GM19043 (cell line): ENCODE data around the gene ELOVL7.
"Not testable (repeated sequence)": the region's sequence is repeated elsewhere in the genome, so short reads cannot be mapped to it uniquely, and the experiment has no call there.

Source experiments
- ATAC-seq: cut with Tn5 transposase; IDR thresholded peaks from one replicate; pipeline ENCODE4 v1.9.1; 2021; ENCODE audit warnings: low read depth; ENCODE audit not compliant: unreplicated experiment

Gene ELOVL7

DNA sequence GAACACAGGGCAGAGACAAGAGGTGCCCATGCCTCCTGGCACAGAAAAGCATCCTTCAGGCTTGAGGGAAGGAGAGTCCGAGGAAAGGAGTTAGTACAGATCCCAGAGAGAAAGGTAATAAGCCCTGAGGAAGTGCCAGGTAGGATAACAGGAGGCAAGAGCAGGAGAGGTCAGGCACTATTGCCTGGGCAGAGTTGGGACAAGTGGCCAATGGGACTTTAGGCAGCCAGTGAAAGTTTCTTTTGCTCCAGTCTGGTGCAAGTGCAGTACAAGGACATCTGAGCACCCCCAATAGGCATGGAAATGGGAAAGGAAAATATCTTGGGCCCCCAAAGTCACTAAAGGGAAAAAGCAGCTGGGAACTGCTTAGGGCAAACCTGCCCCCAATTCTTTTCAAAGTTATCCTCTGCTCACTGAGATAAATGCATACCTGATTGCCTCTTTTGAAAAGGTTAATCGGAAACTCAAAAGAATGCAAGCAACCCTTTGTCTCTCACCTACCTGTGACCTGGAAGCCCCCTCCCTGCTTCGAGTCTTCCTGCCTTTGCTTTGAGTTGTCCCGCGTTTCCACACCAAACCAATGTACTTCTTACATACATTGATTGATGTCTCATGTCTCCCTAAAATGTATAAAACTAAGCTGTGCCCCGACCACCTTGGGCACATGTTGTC, 46.5 kb downstream of the ELOVL7 start:
- no peak for ATAC-seq

DNA sequence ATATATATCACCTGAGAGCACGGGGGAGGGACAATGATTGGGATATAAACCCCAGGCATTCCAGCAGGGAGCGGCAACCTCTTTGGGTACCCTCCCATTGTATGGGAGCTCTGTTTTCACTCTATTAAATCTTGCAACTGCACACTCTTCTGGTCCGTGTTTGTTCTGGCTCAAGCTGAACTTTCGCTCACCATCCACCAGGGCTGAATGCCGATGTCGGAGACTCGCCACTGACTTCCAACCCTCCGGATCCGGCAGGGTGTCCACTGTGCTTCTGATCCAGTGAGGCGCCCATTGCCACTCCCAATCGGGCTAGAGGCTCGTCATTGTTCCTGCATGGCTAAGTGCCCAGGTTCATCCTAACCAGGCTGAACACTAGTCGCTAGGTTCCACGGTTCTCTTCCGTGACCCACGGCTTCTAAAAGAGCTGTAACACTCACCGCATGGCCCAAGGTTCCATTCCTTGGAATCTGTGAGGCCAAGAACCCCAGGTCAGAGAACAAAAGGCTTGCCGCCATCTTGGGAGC, 48.6 kb downstream of the ELOVL7 start:
- ATAC-seq, result not testable (repeated sequence)

DNA sequence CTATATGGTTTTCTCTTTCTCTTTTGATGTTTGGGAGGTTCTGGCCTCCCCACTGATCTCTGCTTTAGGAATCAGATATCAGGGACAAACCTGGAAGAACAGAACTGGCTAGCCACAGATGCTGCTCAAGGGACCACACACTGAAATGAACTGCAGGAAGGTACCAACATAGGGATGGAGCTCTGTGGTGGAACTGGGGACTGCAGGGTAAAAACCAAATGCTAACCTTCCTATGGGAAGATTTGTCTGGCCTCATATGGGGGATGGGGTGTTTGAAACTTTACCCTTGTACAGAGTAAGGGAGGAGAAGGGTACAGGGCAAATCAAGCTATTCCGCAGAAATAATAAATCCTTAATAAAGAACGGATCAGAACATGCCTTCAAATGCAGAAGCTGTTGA, 49.4 kb downstream of the ELOVL7 start:
- ATAC-seq, result no peak

DNA sequence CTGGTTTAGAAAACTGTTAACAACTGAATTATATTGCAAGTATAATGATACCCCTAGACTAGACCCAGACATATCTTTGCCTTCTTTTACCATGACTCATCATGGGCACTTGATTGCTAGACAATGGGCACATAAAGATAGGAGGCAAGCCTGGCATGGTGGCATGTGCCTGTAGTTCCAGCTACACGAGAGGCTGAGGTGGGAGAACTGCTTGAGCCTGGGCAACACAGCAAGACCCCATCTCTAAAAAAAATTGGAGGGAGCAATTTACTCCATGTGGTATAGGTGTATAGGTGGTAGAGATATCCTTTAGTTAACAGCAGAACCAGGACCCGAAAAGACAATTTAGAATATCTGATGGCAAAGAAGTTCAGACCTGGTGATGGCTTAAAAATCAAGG, 51.6 kb downstream of the ELOVL7 start:
- no peak for ATAC-seq

DNA sequence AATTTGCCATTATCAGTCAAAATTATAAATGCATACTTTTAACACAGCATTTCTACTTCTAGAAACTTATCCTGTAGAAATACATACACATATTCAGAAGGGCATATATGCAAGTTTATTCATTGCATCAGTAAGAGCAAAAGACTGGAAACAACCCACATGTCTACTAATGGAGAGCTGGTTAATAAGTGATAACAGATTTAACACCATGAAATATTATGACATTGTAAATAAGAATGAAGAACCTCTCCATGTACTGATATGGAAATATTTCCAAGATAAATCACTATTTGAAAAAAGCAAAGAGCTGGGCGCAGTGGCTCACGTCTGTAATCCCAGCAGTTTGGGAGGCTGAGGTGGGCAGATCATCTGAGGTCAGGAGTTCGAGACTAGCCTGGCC, 54.5 kb downstream of the ELOVL7 start:
- ATAC-seq, result no peak

DNA sequence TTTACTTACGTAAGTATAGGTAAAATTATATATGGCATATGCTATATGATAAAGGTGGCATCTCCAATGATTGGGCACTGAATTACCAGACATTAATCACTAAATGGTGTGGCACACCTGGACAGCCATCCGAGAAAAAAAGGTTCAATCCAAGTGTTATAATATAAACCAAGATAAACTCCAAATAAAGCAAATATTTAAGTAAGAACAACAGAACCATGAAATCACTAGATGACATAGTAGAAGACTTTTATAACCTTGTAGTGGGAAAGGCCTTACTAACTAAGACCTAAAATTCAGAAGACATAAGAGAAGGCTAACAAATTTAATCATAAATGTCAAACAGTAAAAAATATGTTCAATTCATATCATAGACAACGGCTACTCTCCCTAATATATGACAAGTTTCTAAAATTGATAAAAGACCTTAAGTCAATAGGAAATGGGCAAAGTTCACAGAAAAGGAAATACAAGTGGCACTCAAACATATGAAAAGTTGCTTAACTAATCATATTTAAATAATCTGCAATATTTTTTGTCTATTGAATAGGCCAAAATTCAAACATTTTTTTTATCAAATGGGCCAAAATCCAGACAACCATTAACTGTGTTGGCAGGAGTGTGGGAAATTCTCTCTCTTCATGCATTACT, 55.1 kb downstream of the ELOVL7 start:
- no peak for ATAC-seq

DNA sequence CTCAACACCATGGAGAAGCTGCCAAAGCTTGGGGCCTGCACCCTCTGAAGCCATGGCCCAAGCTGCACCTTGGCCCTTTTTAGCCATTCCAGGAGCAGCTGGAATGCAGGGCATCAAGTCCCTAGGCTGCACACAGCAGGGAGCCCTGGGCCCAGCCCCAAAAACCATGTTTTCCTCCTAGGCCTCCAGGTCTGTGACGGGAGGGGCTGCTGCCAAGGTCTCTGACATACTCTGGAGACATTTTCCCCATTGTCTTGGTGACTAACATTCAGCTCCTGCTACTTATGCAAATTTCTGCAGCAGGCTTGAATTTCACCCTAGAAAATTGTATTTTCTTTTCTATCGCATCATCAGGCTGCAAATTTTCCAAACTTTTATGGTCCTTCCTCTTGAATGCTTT, 64.6 kb downstream of the ELOVL7 start:
- no peak for ATAC-seq

DNA sequence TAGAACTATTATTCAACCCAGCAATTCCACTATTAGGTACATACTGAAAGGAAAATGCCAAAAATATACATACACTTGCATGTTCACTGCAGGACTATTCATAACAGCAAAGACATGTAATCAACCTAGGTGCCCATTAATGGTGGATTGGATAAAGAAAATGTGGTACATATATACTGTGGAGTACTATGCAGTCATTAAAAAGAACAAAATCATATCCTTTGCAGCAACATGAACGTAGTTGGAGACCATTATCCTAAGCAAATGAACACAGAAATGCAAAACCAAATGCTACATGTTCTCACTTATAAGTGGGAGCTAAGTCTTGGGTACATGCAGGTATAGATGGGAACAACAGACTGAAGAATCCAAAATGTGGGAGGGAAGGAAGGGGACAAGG, 67.7 kb downstream of the ELOVL7 start:
- ATAC-seq, result no peak

DNA sequence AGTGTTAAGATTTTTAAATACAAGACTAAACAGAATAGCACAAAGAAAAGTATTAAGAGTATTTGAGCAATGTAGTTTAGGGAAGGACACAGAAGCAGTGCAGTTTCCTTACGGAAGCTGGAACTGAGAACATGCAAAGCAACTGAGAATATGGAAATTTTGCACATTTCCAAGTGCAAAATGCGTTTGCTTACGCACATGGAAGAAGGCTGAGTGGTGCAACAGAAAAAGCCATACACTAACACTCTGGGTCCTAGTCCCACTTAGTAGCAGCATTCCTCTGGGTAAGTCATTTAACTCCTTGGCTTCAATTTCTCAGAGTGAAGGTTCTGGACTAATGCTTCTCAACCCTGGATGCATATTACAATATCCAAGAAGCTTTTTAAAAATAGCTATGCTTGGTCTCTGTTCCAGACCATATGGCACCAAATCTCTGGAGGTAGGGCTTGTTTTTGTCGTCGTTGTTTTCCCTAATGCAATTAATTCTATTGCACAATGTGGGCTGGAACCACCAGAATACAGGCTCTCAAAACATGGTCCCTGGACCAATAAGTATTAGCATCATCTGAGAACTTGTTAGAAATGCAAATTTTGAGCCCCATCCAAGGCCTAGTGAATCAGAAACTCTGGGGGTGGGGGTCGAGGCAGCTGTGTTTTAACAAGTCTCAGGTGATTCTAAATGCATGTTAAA, 78.9 kb downstream of the ELOVL7 start:
- no peak for ATAC-seq

DNA sequence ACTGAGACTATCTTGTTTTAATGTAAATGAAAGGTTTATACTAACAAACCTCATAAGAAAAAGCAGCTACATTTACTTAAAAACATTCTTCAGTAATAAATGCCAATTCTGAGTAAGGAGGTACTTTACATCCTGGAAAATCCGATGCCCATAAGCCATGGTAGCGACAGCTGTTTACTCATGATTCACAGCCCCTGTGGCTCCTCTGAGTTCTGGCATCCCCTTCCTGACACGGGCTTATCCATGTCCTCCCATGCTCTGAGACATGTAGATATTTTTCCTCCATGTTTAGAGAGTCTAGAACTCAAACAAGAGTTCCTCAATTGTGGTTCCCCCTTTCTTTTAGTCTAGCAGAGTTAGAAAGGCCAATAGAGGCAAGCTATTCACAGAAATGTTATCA, 81.0 kb downstream of the ELOVL7 start:
- no peak for ATAC-seq

DNA sequence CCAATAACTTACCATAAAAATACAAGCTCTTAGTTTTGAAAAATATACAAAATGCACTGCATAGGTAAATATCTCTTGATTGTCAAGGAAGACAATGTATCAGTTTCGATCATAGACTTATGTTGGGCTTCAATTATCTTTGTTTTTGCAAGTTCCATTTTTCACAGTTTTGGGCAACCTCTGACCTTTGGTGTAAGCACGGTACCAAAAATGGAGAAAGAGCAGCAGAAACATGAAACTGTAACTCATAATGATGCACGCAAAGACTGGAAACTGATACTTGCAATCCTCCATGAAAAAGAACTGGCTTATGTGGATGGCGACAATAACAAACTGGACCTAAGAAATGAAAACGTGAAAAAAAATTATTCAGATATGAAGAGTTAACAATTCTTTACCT, 89.6 kb downstream of the ELOVL7 start:
- no peak for ATAC-seq

DNA sequence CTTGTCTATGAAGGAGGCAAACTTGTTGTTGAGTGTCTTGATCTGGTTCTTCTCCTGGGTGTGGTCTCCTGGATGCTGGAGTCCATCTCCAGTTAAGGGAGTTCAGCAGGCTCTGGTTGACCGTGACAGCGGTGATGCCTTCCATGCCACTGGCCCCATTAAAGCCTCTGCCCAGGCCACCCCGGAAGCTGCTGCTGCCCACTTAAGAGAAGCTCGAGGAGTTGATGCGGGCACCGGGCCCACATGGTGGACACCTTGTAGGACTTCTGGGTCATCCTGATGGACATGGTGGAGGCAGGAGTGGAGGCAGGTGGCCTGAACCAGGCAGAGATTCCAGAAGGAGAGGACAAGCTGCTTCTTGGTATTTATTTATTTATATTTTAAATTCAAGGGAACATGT, 99.4 kb downstream of the ELOVL7 start:
- no peak for ATAC-seq

DNA sequence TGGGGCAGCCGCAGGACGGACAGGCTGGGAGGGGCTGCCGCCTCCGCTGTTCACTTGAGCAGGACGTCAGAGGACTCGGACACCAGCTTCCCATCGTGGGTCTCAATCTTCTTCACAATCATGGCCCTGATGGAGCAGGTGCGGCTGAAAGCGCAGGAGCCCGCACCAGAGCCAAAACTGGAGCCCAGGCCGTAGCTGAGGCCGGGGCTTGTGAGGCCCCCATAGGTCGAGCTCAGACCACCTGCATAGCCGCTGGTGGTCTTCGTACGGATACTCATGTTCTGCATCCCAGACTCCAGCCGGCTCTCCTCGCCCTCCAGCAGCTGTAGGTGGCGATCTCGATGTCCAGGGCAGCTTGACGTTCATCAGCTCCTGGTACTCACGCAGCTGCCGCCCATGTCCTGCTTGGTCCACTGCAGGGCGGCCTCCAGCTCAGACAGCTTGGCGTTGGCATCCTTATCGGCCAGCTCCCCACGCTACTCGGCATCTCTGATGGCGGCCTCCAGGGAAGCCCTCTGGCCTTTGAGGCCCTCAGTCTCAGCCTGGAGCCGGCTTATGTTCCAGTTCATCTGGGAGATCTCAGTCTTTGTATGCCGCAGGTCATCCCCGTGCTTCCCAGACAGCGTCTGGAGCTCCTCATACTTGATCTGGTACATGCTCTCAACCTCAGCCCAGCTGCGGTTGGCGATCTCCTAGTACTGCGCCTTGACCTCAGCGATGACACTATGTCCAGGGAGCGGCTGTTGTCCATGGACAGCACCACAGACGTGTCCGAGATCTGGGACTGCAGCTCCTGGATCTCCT, 100.4 kb downstream of the ELOVL7 start:
- ATAC-seq, result no peak

DNA sequence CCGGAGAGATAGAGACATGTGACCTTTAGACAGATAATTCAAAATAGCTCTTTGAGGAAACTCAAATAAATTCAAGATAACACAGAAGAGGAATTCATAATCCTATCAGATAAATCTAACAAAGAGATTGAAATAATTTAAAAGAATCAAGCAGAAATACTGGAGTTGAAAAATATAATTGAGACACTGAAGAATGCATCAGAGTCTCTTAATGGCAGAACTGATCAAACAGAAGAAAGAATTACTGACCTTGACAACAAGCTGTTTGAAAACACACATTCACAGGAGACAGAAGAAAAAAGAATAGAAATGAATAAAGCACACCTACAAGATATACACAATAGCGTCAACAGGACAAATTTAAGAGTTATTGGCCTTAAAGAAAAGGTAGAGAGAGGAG, 103.7 kb downstream of the ELOVL7 start:
- no peak for ATAC-seq

DNA sequence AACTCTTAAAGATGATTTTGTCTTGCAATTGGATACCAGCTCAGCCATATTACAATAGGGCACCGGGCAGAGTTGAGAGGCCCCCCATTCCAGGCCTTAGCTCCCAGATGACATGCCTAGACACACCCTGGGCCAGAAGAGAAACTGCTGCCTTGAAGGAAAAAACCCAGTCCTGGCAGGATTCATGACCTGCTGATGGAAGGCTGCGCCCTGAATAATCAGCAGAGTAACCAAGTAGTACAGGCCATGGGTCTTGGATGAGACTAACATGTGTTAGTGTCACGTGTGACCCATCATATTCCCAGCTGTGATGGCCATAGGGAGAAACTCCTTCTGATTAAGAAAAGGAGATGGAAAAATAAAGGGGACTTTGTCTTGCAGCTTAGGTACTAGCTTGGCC, 105.1 kb downstream of the ELOVL7 start:
- ATAC-seq, result no peak

DNA sequence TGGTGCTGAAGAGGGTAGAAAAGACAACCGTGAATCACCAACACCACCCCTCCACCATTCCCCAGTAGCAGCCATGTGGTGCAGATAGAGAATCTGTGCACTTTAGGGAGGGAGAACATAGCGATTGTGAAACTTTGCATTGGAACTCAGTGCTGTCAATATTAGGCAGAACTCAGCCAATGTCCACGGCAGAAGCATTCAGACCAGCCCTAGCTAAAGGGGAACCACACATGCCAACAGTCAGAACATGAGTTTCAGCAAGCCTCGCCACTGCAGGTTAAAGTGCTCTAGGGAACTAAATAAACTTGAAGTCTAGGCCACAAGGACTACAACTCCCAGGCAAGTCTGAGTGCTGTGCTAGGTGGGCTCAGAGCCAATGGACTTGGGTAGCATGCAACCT, 105.6 kb downstream of the ELOVL7 start:
- ATAC-seq, result no peak

DNA sequence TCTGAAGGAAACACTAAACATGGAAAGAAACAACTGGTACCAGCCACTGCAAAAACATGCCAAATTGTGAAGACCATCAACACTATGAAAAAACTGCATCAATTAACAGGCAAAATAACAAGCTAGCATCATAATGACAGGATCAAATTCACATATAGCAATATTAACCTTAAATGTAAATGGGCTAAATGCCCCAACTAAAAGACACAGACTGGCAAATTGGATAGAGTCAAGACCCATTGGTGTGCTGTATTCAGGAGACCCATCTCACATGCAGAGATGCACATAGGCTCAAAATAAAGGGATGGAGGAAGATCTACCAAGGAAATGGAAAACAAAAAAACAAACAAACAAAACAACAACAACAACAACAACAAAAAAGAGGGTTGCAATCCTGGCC, 113.2 kb downstream of the ELOVL7 start:
- not testable (repeated sequence) for ATAC-seq

DNA sequence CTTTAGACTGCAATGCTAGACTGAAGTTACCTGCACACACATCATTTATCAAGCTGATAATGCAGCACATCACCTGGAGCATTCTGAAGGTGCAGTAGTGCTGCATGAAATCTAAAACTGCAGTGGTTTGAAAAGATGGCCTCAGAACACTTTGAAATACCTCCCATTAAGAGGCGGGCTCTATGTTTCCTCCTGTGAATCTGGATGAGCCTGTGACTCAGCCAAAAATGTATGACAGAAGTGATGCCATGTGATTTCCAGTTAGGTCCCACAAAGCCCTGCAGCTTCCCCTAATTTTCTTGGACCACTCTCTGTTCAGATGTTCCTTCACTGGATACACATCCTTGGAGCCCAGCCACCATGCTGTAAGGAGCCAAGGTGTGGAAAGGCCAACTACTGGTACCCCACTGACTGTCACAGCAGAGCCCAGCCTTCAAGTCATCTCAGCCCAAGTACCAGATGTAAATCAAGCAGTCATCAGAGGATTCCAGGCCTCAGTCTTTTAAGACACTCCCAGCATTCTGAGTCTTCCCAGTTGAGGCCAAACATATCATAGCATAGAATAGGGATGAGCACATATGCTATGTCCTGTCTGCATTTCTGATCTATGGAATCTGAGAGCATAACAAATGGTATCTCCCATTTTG, 116.9 kb downstream of the ELOVL7 start:
- no peak for ATAC-seq

DNA sequence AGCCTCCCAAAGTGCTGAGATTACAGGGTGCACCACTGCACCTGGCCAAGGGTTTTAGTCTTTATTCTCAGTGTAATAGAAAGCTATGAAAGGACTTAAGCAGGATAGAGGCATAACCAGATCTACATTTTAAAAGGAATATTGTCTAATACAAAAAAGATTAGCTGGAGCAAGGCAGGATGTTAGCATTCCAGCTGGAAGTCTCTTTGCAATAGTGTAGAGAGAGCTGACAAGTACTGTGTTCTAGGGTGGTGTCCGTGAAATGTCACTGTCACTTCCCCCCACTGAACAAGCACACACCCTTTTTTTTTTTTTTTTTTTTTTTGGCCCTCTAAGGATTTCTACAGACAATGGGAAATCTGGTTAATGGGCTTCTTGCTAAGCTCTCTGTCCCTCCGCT, 119.9 kb downstream of the ELOVL7 start:
- no peak for ATAC-seq

DNA sequence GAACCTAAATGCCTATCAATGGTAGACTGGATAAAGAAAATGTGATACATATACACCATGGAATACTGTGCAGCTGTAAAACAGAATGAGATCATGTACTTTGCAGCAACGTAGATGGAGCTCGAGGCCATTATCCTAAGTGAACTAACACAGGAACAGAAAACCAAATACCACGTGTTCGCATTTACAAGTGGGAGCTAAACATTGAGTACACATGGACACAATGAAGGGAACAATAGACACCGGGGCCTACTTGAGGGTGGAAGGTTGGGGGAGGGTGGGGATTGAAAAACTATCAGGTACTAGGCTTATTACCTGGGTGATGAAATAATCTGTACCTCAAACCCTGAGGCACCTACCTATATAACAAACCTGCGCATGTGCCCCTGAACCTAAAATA, 121.7 kb downstream of the ELOVL7 start:
- no peak for ATAC-seq

DNA sequence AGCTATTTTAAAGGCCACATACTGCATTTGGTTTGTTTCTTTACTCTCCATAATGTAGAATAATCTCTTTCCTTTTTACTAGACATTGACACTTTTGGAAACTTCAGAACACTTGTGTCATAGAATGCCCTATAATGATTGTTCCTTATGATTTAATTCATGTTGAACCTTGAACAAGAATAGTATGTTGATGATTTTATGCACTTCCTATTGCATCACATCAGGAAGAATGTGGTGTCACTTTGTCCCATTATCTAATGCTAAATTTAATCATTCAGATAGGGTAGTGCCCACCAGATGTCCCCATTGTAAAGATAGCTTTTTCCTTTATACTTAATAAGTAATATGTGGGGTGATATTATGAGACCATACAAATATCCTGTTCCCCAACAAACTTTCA, 124.7 kb downstream of the ELOVL7 start:
- ATAC-seq, result no peak
